Measurements from ENCODE around the gene HERC5. TPM values are rescaled to one million over a fixed set of nuclear protein-coding genes. Genes with fewer than 3 reads are reported as not detected.

Gene HERC5
- total RNA-seq, 4 donors from 2014 or later: 8.1 to 9.7 (median 8.7) TPM

- no peak overlapping the region for H3K4me3 ChIP-seq (replicated peaks in 1 of 3)
- no peaks in the 10 kb centered on the region for H3K4me1 ChIP-seq
- intact Hi-C loops (cut with DNase I): no loop called here
- no peak overlapping the region for H3K27ac ChIP-seq
- 87 to 90% methylated on average over 1 of the region's 1 CpG for WGBS, 2 donors
- no peaks in the 10 kb centered on the region for H3K9me3 ChIP-seq
- H3K27me3 ChIP-seq: no peaks in the 10 kb centered on the region
- H3K36me3 ChIP-seq: peaks cover 0 to 8% of the 10 kb centered on the region in 2 donors
- DNase-seq: no peak
- TF ChIP-seq POLR2A (IDR thresholded peaks at IDR 0.05): no peak
- TF ChIP-seq, protein P1, sequence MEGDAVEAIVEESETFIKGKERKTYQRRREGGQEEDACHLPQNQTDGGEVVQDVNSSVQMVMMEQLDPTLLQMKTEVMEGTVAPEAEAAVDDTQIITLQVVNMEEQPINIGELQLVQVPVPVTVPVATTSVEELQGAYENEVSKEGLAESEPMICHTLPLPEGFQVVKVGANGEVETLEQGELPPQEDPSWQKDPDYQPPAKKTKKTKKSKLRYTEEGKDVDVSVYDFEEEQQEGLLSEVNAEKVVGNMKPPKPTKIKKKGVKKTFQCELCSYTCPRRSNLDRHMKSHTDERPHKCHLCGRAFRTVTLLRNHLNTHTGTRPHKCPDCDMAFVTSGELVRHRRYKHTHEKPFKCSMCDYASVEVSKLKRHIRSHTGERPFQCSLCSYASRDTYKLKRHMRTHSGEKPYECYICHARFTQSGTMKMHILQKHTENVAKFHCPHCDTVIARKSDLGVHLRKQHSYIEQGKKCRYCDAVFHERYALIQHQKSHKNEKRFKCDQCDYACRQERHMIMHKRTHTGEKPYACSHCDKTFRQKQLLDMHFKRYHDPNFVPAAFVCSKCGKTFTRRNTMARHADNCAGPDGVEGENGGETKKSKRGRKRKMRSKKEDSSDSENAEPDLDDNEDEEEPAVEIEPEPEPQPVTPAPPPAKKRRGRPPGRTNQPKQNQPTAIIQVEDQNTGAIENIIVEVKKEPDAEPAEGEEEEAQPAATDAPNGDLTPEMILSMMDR (IDR thresholded peaks at IDR 0.05): no peak
Measured at GRCh38 chr4:88465653-88466192, 8.8 kb downstream of the HERC5 start.

DNA sequence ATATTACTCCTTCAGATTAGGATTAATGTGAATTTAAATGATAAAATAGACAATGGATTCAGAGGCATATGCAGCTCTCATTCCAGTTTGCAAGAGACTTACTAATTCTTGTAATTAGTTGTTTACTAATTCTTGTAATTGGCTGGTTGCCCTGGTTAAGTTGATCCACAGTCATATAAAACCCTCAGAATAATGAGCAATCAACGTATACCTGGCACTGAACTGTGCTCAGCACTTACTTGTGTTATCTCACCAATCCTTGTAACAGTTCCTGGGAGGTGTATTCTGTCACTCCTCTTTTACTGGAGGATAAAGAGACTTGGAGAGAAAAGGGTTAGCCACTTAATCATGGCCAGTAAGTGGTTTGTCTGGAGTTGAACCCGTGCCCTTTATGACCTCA is 10.5 kb downstream of the HERC5 start:
- H3K36me3 ChIP-seq: peaks cover 0 to 8% of the 10 kb centered on the region in 2 donors

DNA sequence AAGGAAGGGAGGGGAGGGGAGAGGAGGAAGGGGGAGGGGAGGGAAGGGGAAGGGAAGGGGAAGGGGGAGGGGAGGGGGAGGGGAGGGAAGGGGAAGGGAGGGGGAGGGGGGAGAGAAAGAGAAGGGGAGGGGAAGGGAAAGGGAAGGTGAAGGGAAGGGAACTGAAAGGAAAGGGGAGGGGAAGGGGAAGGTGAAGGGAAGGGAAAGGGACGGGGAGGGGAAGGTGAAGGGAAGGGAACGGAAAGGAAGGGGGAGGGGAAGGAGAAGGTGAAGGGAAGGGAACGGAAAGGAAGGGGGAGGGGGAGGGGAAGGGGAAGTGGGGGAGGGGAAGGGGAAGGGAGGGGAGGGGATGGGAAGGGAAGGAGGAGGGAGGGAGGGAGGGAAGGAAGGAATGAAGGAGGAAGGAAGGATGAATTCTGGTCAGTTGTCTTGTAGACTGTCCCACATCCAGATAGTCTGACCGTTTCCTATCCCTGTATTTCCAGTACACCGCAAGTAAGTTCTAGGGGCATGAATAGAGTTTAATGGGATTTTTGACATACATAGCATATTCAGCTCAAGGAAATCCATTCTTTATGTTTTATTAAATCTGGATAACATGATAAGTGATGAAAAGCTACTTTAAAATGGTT is 20.4 kb downstream of the HERC5 start:
- DNase-seq: no peak
- no peaks in the 10 kb centered on the region for H3K36me3 ChIP-seq
- intact Hi-C loops (cut with DNase I): no loop called here
- 81% methylated on average over 4 to 5 of the region's 5 CpGs for WGBS, 2 donors
- TF ChIP-seq, protein P1 (IDR thresholded peaks at IDR 0.05): no peak
- H3K27ac ChIP-seq: no peak overlapping the region
- H3K4me3 ChIP-seq (replicated peaks in 1 of 3): no peak overlapping the region
- no peaks in the 10 kb centered on the region for H3K9me3 ChIP-seq
- H3K27me3 ChIP-seq: no peaks in the 10 kb centered on the region
- peaks cover 0 to 3% of the 10 kb centered on the region in 2 donors for H3K4me1 ChIP-seq

More for the DNA sequence above, 10.5 kb downstream of the HERC5 start:
- Histone ChIP-seq H3K27me3 (no peaks in the 10 kb centered on the region), H3K27ac (no peak overlapping the region), H3K9me3 (no peaks in the 10 kb centered on the region), H3K4me1 (no peaks in the 10 kb centered on the region), H3K4me3 (replicated peaks in 1 of 3) (no peak overlapping the region)
- no peak for TF ChIP-seq POLR2A (IDR thresholded peaks at IDR 0.05)
- TF ChIP-seq, protein P1 (IDR thresholded peaks at IDR 0.05): no peak
- 72 to 73% methylated on average over 2 of the region's 2 CpGs for WGBS, 2 donors
- intact Hi-C loops (cut with DNase I): no loop called here
- DNase-seq: no peak

GRCh38 chr4:88478247-88478646 is 21.3 kb downstream of the HERC5 start:
- 96 to 98% methylated on average over 2 of the region's 2 CpGs for WGBS, 2 donors
- intact Hi-C loops (cut with DNase I): no loop called here
- Histone ChIP-seq H3K27me3 (no peaks in the 10 kb centered on the region), H3K4me1 (peaks cover 0 to 3% of the 10 kb centered on the region in 2 donors), H3K9me3 (no peaks in the 10 kb centered on the region), H3K36me3 (no peaks in the 10 kb centered on the region), H3K27ac (no peak overlapping the region), H3K4me3 (replicated peaks in 1 of 3) (no peak overlapping the region)
- TF ChIP-seq, protein P1 (IDR thresholded peaks at IDR 0.05): no peak
- no peak for TF ChIP-seq POLR2A (IDR thresholded peaks at IDR 0.05)
- DNase-seq: no peak

DNA sequence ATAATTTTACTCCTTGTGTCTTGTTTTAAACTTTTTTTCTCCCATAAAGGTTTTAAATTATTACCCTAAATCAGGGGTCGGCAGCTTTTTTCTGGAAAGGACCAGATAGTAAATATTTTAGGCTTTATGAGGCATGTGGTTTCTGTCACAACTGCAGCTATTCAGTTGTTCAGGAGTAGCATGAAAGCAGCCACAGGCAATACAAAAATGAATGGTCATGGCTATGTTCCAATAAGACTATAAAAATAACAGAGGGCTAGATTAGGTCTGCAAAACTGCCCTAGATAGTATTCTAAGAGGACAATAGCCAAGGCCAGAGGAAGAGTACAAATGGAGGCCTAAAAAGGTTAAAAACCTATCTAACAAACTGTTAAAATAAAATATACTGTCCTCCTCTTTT is 24.6 kb downstream of the HERC5 start:
- no peaks in the 10 kb centered on the region for H3K27me3 ChIP-seq
- intact Hi-C loops (cut with DNase I): no loop called here
- H3K9me3 ChIP-seq: no peaks in the 10 kb centered on the region
- no peak overlapping the region for H3K4me3 ChIP-seq (replicated peaks in 1 of 3)
- no peak for DNase-seq
- TF ChIP-seq POLR2A (IDR thresholded peaks at IDR 0.05): no peak
- TF ChIP-seq, protein P1 (IDR thresholded peaks at IDR 0.05): no peak
- H3K36me3 ChIP-seq: no peaks in the 10 kb centered on the region
- no peak overlapping the region for H3K27ac ChIP-seq
- 44 to 59% methylated on average over 1 of the region's 1 CpG for WGBS, 2 donors
- peaks cover 0 to 3% of the 10 kb centered on the region in 2 donors for H3K4me1 ChIP-seq
